Skeletal muscle tissue (tissue), 4 donors: Measurements from ENCODE around the gene HSPA1A. TPM values are rescaled to one million over a fixed set of nuclear protein-coding genes. Genes with fewer than 3 reads are reported as not detected.
"Not testable (repeated sequence)": the region's sequence is repeated elsewhere in the genome, so short reads cannot be mapped to it uniquely, and the experiment has no call there.

Experiments used
- H3K27ac ChIP-seq: one replicate; pipeline ENCODE4 v1.7.0; 2013; ENCODE audit warnings: mild to moderate bottlenecking, low read depth, low read length, inconsistent platforms
- H3K27me3 ChIP-seq, 3 donors: one replicate each; pipeline ENCODE4 v1.7.0; 2013; ENCODE audit warnings: low read length in 3 of 3; ENCODE audit not compliant: control insufficient read depth in 3 of 3, insufficient read depth in 3 of 3
- H3K36me3 ChIP-seq, 3 donors: one replicate each; pipeline ENCODE4 v1.7.0; 2013; ENCODE audit warnings: low read length in 3 of 3; ENCODE audit not compliant: control insufficient read depth in 3 of 3, insufficient read depth in 3 of 3
- H3K4me1 ChIP-seq, 3 donors: one replicate each; pipeline ENCODE4 v1.7.0; 2013; ENCODE audit warnings: low read length in 3 of 3, mild to moderate bottlenecking in 3 of 3; ENCODE audit not compliant: control insufficient read depth in 3 of 3, insufficient read depth in 3 of 3
- H3K4me3 ChIP-seq, 3 donors: one replicate each; pipeline ENCODE4 v1.7.0; 2013; ENCODE audit warnings: low read length in 3 of 3
- H3K9ac ChIP-seq, 3 donors: one replicate each; pipeline ENCODE4 v1.7.0; 2013; ENCODE audit warnings: low read length in 3 of 3, mild to moderate bottlenecking in 3 of 3, moderate library complexity in 2 of 3, low read depth in 1 of 3
- H3K9me3 ChIP-seq, 3 donors: one replicate each; pipeline ENCODE4 v1.7.0; 2013; ENCODE audit warnings: low read length in 3 of 3; ENCODE audit not compliant: control insufficient read depth in 3 of 3
- total RNA-seq: library from RNA; depleted of rRNA; stranded (reverse); fragments of >200 nt; gene quantifications from one replicate; pipeline ENCODE4 v1.2.3, GENCODE V29; 2014
- donor health status: Osteomylitis.

Gene HSPA1A
- total RNA-seq, 1 donor from 2014 or later = 133 TPM

DNA sequence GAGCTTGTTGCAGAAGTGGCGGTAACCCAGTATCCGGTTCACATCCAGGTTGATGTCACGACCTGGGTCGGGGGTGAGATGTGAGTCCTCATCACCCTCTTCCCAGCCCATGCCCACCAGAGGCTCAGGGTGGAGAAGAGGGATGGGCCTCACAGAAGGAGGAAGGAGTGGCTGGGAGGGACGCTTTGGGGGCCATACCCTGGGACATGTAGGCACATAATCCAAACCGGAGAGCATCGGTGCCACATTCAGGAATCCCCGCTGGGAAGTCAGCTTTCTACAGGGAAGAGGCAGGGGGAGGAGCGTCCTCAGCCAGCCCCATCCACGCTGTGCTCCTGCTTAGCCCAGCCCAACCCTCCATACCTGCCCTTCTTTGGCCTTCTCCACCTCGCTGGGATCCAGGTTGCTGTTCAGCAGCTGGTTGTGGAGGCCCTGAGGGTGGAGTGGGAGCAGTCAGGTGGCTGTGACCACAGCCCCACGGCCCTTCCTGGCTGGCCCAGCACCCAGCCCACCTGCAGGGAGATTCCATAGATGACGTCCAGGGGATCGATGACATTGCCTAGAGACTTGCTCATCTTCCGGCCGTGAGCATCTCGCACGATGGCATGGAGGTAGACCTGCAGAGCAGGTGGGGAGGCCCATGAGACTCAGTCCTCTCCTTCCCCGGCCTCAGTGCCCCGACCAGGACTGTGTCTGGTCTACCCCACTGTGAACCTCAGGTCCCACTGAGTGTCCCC, 34.7 kb upstream of the HSPA1A start:
- peaks cover 10 to 24% (median 20%) of the 10 kb centered on the region in 3 donors for H3K4me1 ChIP-seq
- H3K36me3 ChIP-seq = peaks cover 55 to 63% (median 56%) of the 10 kb centered on the region in 3 donors

DNA sequence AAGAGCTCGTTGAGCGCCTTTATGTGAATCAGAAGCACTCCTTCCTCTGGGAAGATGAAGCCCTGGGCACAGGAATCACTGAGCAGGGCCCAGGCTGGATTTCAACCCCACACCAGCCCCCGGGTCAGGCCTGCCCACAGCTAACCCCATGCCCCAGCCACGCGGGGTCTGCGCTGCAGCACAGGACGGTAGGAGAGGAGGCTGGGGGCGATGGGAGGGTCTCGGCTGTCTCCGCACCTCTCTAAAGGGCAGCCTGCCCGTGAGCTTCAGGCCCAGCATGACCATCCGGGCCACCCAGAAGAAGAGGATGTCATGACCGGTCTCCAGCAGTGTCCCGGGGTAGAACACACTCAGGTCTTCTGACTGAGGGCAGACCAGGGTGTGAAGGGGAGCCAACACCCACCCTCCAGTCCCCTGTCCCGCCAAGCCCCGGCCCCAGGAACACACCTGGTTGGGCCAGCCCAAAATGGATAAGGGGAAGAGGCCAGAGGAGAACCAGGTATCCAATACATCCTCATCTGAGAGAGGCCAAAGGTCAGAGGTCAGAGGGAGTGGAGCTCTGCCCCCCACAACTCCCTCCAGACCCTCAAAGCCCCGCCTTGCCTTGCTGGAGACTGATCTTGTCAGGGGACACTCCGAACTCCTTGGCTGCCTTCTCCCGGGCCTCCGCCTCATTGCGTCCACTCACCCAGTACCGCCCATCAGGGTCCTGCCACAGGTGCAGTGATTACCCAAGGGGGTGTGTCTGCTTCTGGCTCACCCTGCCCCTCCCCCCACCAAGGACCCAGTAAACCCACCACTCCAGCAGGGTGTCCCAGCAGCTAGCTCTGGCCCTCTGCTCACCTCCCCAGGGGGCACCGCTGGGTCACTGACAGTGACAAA, 33.9 kb upstream of the HSPA1A start:
- Histone ChIP-seq H3K27me3 (no peaks in the 10 kb centered on the region), H3K9ac (no peak overlapping the region), H3K9me3 (no peaks in the 10 kb centered on the region), H3K27ac (no peak overlapping the region), H3K4me3 (no peak overlapping the region), H3K36me3 (peaks cover 56 to 63% (median 56%) of the 10 kb centered on the region in 3 donors), H3K4me1 (peaks cover 10 to 15% (median 13%) of the 10 kb centered on the region in 3 donors)

More for the DNA sequence above, 34.7 kb upstream of the HSPA1A start:
- Histone ChIP-seq H3K9ac (no peak overlapping the region), H3K9me3 (no peaks in the 10 kb centered on the region), H3K4me3 (no peak overlapping the region), H3K27me3 (no peaks in the 10 kb centered on the region), H3K27ac (no peak overlapping the region)

- H3K27ac ChIP-seq = no peak overlapping the region
- peaks cover 3 to 7% (median 5%) of the 10 kb centered on the region in 3 donors for H3K4me1 ChIP-seq
- peaks cover 56 to 63% (median 56%) of the 10 kb centered on the region in 3 donors for H3K36me3 ChIP-seq
- no peaks in the 10 kb centered on the region for H3K27me3 ChIP-seq
- no peaks in the 10 kb centered on the region for H3K9me3 ChIP-seq
- no peak overlapping the region for H3K4me3 ChIP-seq
- no peak overlapping the region for H3K9ac ChIP-seq
Observed at GRCh38 chr6:31782126-31782855, 33.1 kb upstream of the HSPA1A start.

GRCh38 chr6:31784098-31784925, 31.0 kb upstream of the HSPA1A start:
- H3K27ac ChIP-seq = no peak overlapping the region
- H3K4me3 ChIP-seq = no peak overlapping the region
- H3K9ac ChIP-seq = no peak overlapping the region
- H3K4me1 ChIP-seq = peaks cover 0 to 1% (median 0%) of the 10 kb centered on the region in 3 donors
- no peaks in the 10 kb centered on the region for H3K9me3 ChIP-seq
- peaks cover 46 to 58% (median 54%) of the 10 kb centered on the region in 3 donors for H3K36me3 ChIP-seq
- H3K27me3 ChIP-seq = no peaks in the 10 kb centered on the region

DNA sequence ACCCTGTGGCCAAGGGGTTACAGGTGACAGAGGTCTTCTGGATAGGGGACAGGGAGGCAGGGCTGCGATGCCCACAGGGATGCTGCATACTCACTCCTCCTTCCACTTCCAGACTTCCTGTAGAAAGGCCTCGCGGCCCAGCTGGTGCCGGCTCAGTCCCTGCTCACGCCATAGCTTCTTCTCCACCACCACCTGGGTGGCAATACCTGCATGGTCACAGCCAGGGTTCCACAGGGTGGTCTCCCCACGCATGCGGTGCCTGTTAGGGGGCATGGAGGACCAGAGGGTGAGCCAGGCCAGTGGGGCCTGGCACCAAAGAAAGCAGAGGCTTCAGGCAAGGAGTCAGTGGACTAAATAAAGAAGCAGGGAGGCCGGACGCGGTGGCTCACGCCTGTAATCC, 29.9 kb upstream of the HSPA1A start:
- Histone ChIP-seq H3K9me3 (no peaks in the 10 kb centered on the region), H3K9ac (no peak overlapping the region), H3K27me3 (no peaks in the 10 kb centered on the region), H3K4me3 (no peak overlapping the region), H3K36me3 (peaks cover 35 to 50% (median 46%) of the 10 kb centered on the region in 3 donors), H3K27ac (no peak overlapping the region), H3K4me1 (peaks cover 0 to 3% (median 0%) of the 10 kb centered on the region in 3 donors)

GRCh38 chr6:31791324-31792089, 23.8 kb upstream of the HSPA1A start:
- H3K27me3 ChIP-seq = no peaks in the 10 kb centered on the region
- peaks cover 14 to 21% (median 18%) of the 10 kb centered on the region in 3 donors for H3K4me1 ChIP-seq
- H3K27ac ChIP-seq = no peak overlapping the region
- H3K9me3 ChIP-seq = no peaks in the 10 kb centered on the region
- H3K36me3 ChIP-seq = peaks cover 13 to 20% (median 17%) of the 10 kb centered on the region in 3 donors
- no peak overlapping the region for H3K9ac ChIP-seq
- no peak overlapping the region for H3K4me3 ChIP-seq

GRCh38 chr6:31792090-31792374, 23.3 kb upstream of the HSPA1A start:
- H3K4me1 ChIP-seq = peaks cover 14 to 21% (median 18%) of the 10 kb centered on the region in 3 donors
- no peak overlapping the region for H3K4me3 ChIP-seq
- no peaks in the 10 kb centered on the region for H3K9me3 ChIP-seq
- no peaks in the 10 kb centered on the region for H3K27me3 ChIP-seq
- peaks cover 15 to 20% (median 17%) of the 10 kb centered on the region in 3 donors for H3K36me3 ChIP-seq
- no peak overlapping the region for H3K27ac ChIP-seq
- H3K9ac ChIP-seq = no peak overlapping the region

DNA sequence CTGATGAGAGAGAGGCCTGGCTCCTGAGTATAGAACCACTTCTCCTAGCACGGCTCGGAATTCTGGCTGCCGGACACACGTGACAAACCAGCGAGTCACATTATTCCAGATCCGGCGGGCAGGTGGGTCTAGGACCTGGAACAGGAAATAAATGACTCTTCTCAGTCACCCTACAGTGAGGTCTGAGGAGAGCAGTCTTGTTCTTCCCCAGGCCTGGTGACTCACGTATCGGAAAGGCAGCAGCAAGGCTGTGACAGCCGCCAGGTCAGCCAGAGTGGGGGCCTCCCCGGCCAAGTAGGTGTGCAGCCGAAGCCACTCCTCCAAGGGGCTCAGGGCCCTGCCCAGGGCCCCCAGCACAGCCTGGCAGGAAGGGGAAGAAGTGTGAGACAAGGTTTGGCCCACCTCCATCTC, 22.6 kb upstream of the HSPA1A start:
- no peaks in the 10 kb centered on the region for H3K27me3 ChIP-seq
- no peaks in the 10 kb centered on the region for H3K9me3 ChIP-seq
- no peak overlapping the region for H3K27ac ChIP-seq
- H3K9ac ChIP-seq = no peak overlapping the region
- H3K36me3 ChIP-seq = peaks cover 18 to 20% (median 20%) of the 10 kb centered on the region in 3 donors
- H3K4me1 ChIP-seq = peaks cover 16 to 21% (median 18%) of the 10 kb centered on the region in 3 donors
- no peak overlapping the region for H3K4me3 ChIP-seq

- not testable (repeated sequence) for H3K27me3 ChIP-seq, H3K9me3 ChIP-seq, H3K4me3 ChIP-seq, H3K9ac ChIP-seq, H3K27ac ChIP-seq
- peaks cover 17 to 23% (median 21%) of the 10 kb centered on the region in 3 donors for H3K4me1 ChIP-seq
- H3K36me3 ChIP-seq = peaks cover 18 to 20% (median 20%) of the 10 kb centered on the region in 3 donors
Observed at GRCh38 chr6:31793927-31794245, 21.5 kb upstream of the HSPA1A start.
